Stimulated activated CD4-positive, alpha-beta T cell treated with anti-CD3 and anti-CD28 coated beads, Interleukin-2, amount 100 ng/mL, for 24 hours (primary cell): Measurements from ENCODE around the gene SOX9.
"Not testable (repeated sequence)": the region's sequence is repeated elsewhere in the genome, so short reads cannot be mapped to it uniquely, and the experiment has no call there.

Experiments used
- DNase-seq, 2 donors: peaks; one replicate each; pipeline ENCODE4 v3.0.0-alpha.2; 2020

The SOX9 gene

GRCh38 chr17:72126575-72127486 lies 6.0 kb downstream of the SOX9 start:
- DNase-seq, result no peak

GRCh38 chr17:72128039-72128438 lies 7.2 kb downstream of the SOX9 start:
- DNase-seq, result no peak

GRCh38 chr17:72134608-72135394 lies 14.0 kb downstream of the SOX9 start:
- DNase-seq, result no peak

GRCh38 chr17:72135546-72136325 lies 14.9 kb downstream of the SOX9 start:
- DNase-seq, result no peak

GRCh38 chr17:72136692-72137091 lies 15.9 kb downstream of the SOX9 start:
- DNase-seq, result no peak

GRCh38 chr17:72137161-72137560 lies 16.3 kb downstream of the SOX9 start:
- DNase-seq, result no peak

- no peak for DNase-seq
Observed at GRCh38 chr17:72139212-72139611, 18.4 kb downstream of the SOX9 start.

- no peak for DNase-seq
Observed at GRCh38 chr17:72141336-72141735, 20.5 kb downstream of the SOX9 start.

GRCh38 chr17:72142097-72142496 lies 21.3 kb downstream of the SOX9 start:
- DNase-seq, result not testable (repeated sequence)

- no peak for DNase-seq
Observed at GRCh38 chr17:72142614-72143013, 21.8 kb downstream of the SOX9 start.

GRCh38 chr17:72143245-72143644 lies 22.4 kb downstream of the SOX9 start:
- DNase-seq, result no peak

GRCh38 chr17:72144101-72144500 lies 23.3 kb downstream of the SOX9 start:
- no peak for DNase-seq

GRCh38 chr17:72145562-72145961 lies 24.7 kb downstream of the SOX9 start:
- no peak for DNase-seq

- DNase-seq, result no peak
Observed at GRCh38 chr17:72145962-72146361, 25.1 kb downstream of the SOX9 start.

GRCh38 chr17:72146371-72146770 lies 25.6 kb downstream of the SOX9 start:
- no peak for DNase-seq

GRCh38 chr17:72150632-72151460 lies 30.0 kb downstream of the SOX9 start:
- no peak for DNase-seq

- DNase-seq, result no peak
Observed at GRCh38 chr17:72151565-72152386, 31.0 kb downstream of the SOX9 start.

- DNase-seq, result no peak
Observed at GRCh38 chr17:72152387-72152929, 31.6 kb downstream of the SOX9 start.

GRCh38 chr17:72158895-72159885 lies 38.4 kb downstream of the SOX9 start:
- no peak for DNase-seq

- DNase-seq, result no peak
Observed at GRCh38 chr17:72162569-72162968, 41.7 kb downstream of the SOX9 start.
